ENCODE data around the gene RFPL1. TPM values are rescaled to one million over a fixed set of nuclear protein-coding genes. Genes with fewer than 3 reads are reported as not detected.

RFPL1 gene
- total RNA-seq, 6 donors from 2014 or later = not detected

GRCh38 chr22:29464581-29464980 is 26.2 kb downstream of the RFPL1 start:
- H3K27ac ChIP-seq = no peak overlapping the region
- H3K4me1 ChIP-seq = no peaks in the 10 kb centered on the region
- no peaks in the 10 kb centered on the region for H3K27me3 ChIP-seq
- no peak overlapping the region for H3K4me3 ChIP-seq
- TF ChIP-seq EP300 (IDR thresholded peaks at IDR 0.05) (no peak), POLR2AphosphoS5 (IDR thresholded peaks at IDR 0.05) (no peak), CTCF (IDR thresholded peaks at IDR 0.05) (no peak), POLR2A (IDR thresholded peaks at IDR 0.05) (no peak)
- DNase-seq (no peak), ATAC-seq (ENCODE audit: low FRiP score in 2 of 2) (no peak)
- H3K9me3 ChIP-seq = no peaks in the 10 kb centered on the region
- 86 to 94% methylated on average over 5 to 7 of the region's 7 CpGs for WGBS, 2 donors
- H3K36me3 ChIP-seq = no peaks in the 10 kb centered on the region

- DNase-seq (peak in 1 of 2 donors; percentile 54), ATAC-seq (ENCODE audit: low FRiP score in 2 of 2) (peak; percentile 27 to 56)
- no peak for TF ChIP-seq EP300 (IDR thresholded peaks at IDR 0.05)
- TF ChIP-seq POLR2AphosphoS5 (IDR thresholded peaks at IDR 0.05) = no peak
- no peak for TF ChIP-seq CTCF (IDR thresholded peaks at IDR 0.05)
- TF ChIP-seq POLR2A (IDR thresholded peaks at IDR 0.05) = no peak
- no peaks in the 10 kb centered on the region for H3K9me3 ChIP-seq
- 50 to 56% methylated on average over 9 of the region's 9 CpGs for WGBS, 2 donors
- peaks cover 0 to 9% (median 2%) of the 10 kb centered on the region in 4 donors for H3K27me3 ChIP-seq
- peaks cover 5 to 10% (median 8%) of the 10 kb centered on the region in 4 donors for H3K4me1 ChIP-seq
- no peaks in the 10 kb centered on the region for H3K36me3 ChIP-seq
- peak overlapping the region in 3 of 4 donors; percentile 25 to 42 (median 38) for H3K4me3 ChIP-seq
- no peak overlapping the region for H3K27ac ChIP-seq
These were observed 31.4 kb downstream of the RFPL1 start for GRCh38 chr22:29469755-29470154.

GRCh38 chr22:29470159-29470855 is 31.9 kb downstream of the RFPL1 start:
- Histone ChIP-seq H3K27ac (no peak overlapping the region), H3K9me3 (no peaks in the 10 kb centered on the region), H3K36me3 (no peaks in the 10 kb centered on the region), H3K4me1 (peaks cover 5 to 10% (median 8%) of the 10 kb centered on the region in 4 donors), H3K4me3 (peak overlapping the region in 3 of 4 donors; percentile 25 to 42 (median 38)), H3K27me3 (peaks cover 0 to 9% (median 2%) of the 10 kb centered on the region in 4 donors)
- WGBS, 2 donors = 19 to 38% methylated on average over 29 to 49 of the region's 54 CpGs
- TF ChIP-seq POLR2A (IDR thresholded peaks at IDR 0.05) = no peak
- TF ChIP-seq POLR2AphosphoS5 (IDR thresholded peaks at IDR 0.05) = no peak
- TF ChIP-seq EP300 (IDR thresholded peaks at IDR 0.05) = no peak
- peak; percentile 75 to 89 (median 82) for TF ChIP-seq CTCF (IDR thresholded peaks at IDR 0.05)
- peak; percentile 67 to 95 for DNase-seq
- peak; percentile 84 to 88 for ATAC-seq (ENCODE audit: low FRiP score in 2 of 2)

GRCh38 chr22:29473001-29473400 is 34.6 kb downstream of the RFPL1 start:
- WGBS, 2 donors = 69 to 81% methylated on average over 5 of the region's 5 CpGs
- no peaks in the 10 kb centered on the region for H3K9me3 ChIP-seq
- H3K27me3 ChIP-seq = peaks cover 0 to 9% (median 2%) of the 10 kb centered on the region in 4 donors
- H3K4me1 ChIP-seq = peaks cover 5 to 10% (median 8%) of the 10 kb centered on the region in 4 donors
- DNase-seq (no peak), ATAC-seq (ENCODE audit: low FRiP score in 2 of 2) (no peak)
- no peak overlapping the region for H3K4me3 ChIP-seq
- no peak overlapping the region for H3K27ac ChIP-seq
- no peaks in the 10 kb centered on the region for H3K36me3 ChIP-seq
- no peak for TF ChIP-seq EP300 (IDR thresholded peaks at IDR 0.05)
- no peak for TF ChIP-seq POLR2A (IDR thresholded peaks at IDR 0.05)
- no peak for TF ChIP-seq POLR2AphosphoS5 (IDR thresholded peaks at IDR 0.05)
- no peak for TF ChIP-seq CTCF (IDR thresholded peaks at IDR 0.05)

Data from upper lobe of left lung (tissue), 6 donors.